Fibroblast of the aortic adventitia (primary cell): ENCODE data around the gene CCZ1. TPM values are rescaled to one million over a fixed set of nuclear protein-coding genes. Genes with fewer than 3 reads are reported as not detected.
"Not testable (repeated sequence)": the region's sequence is repeated elsewhere in the genome, so short reads cannot be mapped to it uniquely, and the experiment has no call there.

Experiments used
- DNase-seq: peaks from one replicate; pipeline ENCODE4 v3.0.0-alpha.2; 2010; ENCODE audit warnings: low read depth
- H3K4me3 ChIP-seq: 2 replicates; pipeline ENCODE4 v1.5.1; 2011; ENCODE audit warnings: low read depth, mild to moderate bottlenecking, control low read depth, low read length, moderate library complexity
- small RNA-seq: library from RNA; depleted of rRNA; stranded (forward); fragments of <200 nt; gene quantifications from one replicate; pipeline ENCODE3, GENCODE V24; 2012
- total RNA-seq: library from RNA; depleted of rRNA; stranded (reverse); fragments of >200 nt; gene quantifications from 2 replicates; pipeline ENCODE4 v1.2.3, GENCODE V29; 2012; ENCODE audit warnings: low replicate concordance

CCZ1 gene
- total RNA-seq, 1 donor, result 67.5 TPM

GRCh38 chr7:5924630-5925029, 26.1 kb downstream of the CCZ1 start:
- H3K4me3 ChIP-seq, DNase-seq: not testable (repeated sequence)

- DNase-seq, H3K4me3 ChIP-seq: not testable (repeated sequence)
Measured at GRCh38 chr7:5926263-5926870, 27.8 kb downstream of the CCZ1 start.

DNA sequence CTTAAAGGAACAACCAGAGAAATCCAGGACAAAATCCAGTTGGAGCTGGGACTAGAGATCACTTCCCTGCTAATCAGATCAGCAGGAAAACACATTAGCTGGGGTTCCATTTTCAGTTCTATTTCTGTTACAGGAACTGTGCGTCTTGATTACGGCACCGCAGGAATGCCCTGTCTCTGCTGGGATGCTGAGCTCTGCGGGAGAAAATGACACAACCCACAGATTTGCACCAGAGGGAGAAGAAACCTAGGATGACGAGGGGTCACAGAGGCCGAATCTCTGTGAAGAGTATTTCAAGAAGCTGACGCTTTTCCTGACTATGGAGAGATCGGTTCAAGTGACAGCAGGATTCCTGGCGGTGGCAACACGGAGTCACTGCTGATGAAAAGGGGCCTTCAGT, 31.8 kb downstream of the CCZ1 start:
- DNase-seq, H3K4me3 ChIP-seq: not testable (repeated sequence)

- not testable (repeated sequence) for H3K4me3 ChIP-seq, DNase-seq
Measured at GRCh38 chr7:5931250-5931649, 32.7 kb downstream of the CCZ1 start.

DNA sequence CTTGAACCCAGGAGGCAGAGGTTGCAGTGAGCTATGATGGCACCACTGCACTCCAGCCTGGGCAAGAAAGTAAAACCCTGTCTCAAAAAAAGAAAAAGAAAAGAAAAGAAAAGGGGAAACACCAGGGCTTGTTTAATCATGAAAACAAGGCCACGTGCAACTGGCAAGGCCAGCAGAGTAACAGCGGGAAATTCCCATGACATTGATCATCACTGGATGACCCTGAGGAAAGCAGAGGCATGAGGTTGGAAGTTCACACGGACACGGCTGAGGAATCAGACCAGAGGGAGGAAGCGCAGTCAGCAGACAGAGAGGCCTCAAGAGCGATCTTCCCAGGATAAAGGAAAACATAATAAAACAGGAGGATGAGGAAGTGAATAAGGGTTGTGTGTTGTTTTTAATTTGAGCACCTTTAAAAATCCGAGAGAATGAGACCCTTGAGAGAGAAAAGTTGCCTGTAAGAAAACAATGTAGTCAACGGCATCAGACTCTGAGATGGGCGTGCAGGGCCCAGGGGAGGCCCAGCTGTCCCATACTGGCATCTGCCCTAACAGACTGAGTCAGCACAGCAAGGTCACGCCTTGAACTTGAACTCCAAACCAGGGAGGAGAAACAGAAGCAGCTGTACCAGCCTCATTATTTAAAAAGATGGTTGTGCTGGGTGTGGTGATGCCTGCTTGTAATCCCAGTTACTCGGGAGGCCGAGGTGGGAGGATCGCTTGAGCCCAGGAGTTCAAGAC, 33.5 kb downstream of the CCZ1 start:
- peak; percentile 28 for DNase-seq
- not testable (repeated sequence) for H3K4me3 ChIP-seq

- H3K4me3 ChIP-seq, DNase-seq: not testable (repeated sequence)
Measured at GRCh38 chr7:5934945-5935450, 36.5 kb downstream of the CCZ1 start.

- not testable (repeated sequence) for DNase-seq, H3K4me3 ChIP-seq
Measured at GRCh38 chr7:5963205-5963604, 64.7 kb downstream of the CCZ1 start.

GRCh38 chr7:5963810-5964209, 65.3 kb downstream of the CCZ1 start:
- DNase-seq, H3K4me3 ChIP-seq: not testable (repeated sequence)

DNA sequence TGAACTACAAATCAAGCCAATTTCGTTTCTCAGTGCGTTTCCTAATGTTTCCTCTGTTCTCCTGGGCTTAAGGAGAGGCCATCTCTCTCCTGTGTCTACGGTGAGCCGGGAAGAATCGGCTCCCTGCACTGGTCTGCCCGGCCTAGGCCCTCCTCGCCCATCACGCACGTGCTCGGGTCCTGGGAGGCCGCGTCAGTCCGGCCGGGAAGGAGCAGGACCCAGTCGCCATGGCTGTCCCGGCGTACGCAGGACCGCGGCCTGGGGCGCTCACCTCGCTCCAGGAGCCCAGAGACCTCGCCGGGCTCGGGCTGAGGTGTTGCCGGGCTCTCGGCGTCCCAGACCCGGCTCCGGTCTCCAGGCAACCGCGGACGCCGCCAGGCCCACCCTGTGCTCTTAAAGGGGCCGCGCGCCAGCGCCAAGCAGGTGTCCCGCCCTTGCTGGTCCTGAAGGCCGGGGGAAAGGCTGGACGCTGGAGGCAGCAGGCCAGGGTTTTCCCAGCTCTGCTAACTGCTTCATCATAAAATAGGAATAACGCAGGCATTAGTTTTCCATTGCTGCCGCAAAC, 71.9 kb downstream of the CCZ1 start, which contains the start of gene RSPH10B:
Gene RSPH10B, minus strand, starts transcription at position 343 of the 565 bp plus-strand sequence. CDS start 3,573 bp downstream, outside the sequence.
- DNase-seq, H3K4me3 ChIP-seq: not testable (repeated sequence)

GRCh38 chr7:5973580-5973979, 75.0 kb downstream of the CCZ1 start:
- not testable (repeated sequence) for DNase-seq, H3K4me3 ChIP-seq

Small RNAs within 50 kb of the gene (small RNA-seq; reads per million reads assigned to genes)
- not detected for gene RN7SL556P

Other genes with a start within 250 kb of the CCZ1 start
- gene RNF216, start 117.1 kb upstream of the CCZ1 start, total RNA-seq, result 40.4 and 69.4 TPM in 2 replicates
- not detected in 2 replicates for gene OCM, start 17.9 kb upstream of the CCZ1 start, total RNA-seq
- gene RSPH10B, start 72.0 kb downstream of the CCZ1 start, total RNA-seq, result 0.63 TPM in 1 of 2 replicates, not detected in the other
- 21.6 and 27.1 TPM in 2 replicates for gene PMS2, start 110.3 kb downstream of the CCZ1 start, total RNA-seq
- gene AIMP2, start 110.5 kb downstream of the CCZ1 start, total RNA-seq, result 61.9 and 79.7 TPM in 2 replicates
- not detected in 2 replicates for gene ANKRD61, start 132.6 kb downstream of the CCZ1 start, total RNA-seq
- 71.2 and 126 TPM in 2 replicates for gene EIF2AK1, start 160.4 kb downstream of the CCZ1 start, total RNA-seq
- 5.0 and 7.1 TPM in 2 replicates for gene USP42, start 206.2 kb downstream of the CCZ1 start, total RNA-seq